Uterus (tissue), 4 donors: Measurements from ENCODE around the gene PIP5KL1. TPM values are rescaled to one million over a fixed set of nuclear protein-coding genes. Genes with fewer than 3 reads are reported as not detected.

Experiments
- DNase-seq, 2 donors: peaks; one replicate each; pipeline ENCODE4 v3.0.0-alpha.2; 2019 to 2020
- H3K27ac ChIP-seq, 2 donors: fragments of 200-600 bp; sonication (generic); 1 replicate in 1 of 2; 2 replicates in 1 of 2; pipeline ENCODE4 v1.5.1; 2016 to 2018
- H3K27me3 ChIP-seq, 2 donors: fragments of 200-600 bp; sonication (generic); one replicate each; pipeline ENCODE4 v1.5.1; 2018 to 2019; ENCODE audit warnings: control low read depth in 1 of 2
- H3K36me3 ChIP-seq, 2 donors: fragments of 200-600 bp; sonication (generic); one replicate each; pipeline ENCODE4 v1.5.1; 2019; ENCODE audit warnings: control low read depth in 1 of 2
- H3K4me1 ChIP-seq, 2 donors: fragments of 200-600 bp; sonication (generic); one replicate each; pipeline ENCODE4 v1.5.1; 2018 to 2019; ENCODE audit warnings: control low read depth in 1 of 2
- H3K4me3 ChIP-seq, 2 donors: fragments of 200-600 bp; sonication (generic); 1 replicate in 1 of 2; 2 replicates in 1 of 2; pipeline ENCODE4 v1.5.1; 2018 to 2019; ENCODE audit warnings: mild to moderate bottlenecking in 1 of 2
- H3K9me3 ChIP-seq, 2 donors: fragments of 200-600 bp; sonication (generic); one replicate each; pipeline ENCODE4 v1.5.1; 2019; ENCODE audit warnings: control low read depth in 1 of 2
- CTCF ChIP-seq, 4 experiments: fragments of 200-600 bp in 2 of 4; fragments of 450-650 bp in 2 of 4; sonication (generic) in 2 of 4; IDR thresholded peaks; one replicate each; pipeline ENCODE4 v1.5.1; 2016 to 2019; ENCODE audit warnings: antibody characterized with exemption in 4 of 4, mild to moderate bottlenecking in 2 of 4, moderate library complexity in 1 of 4
- POLR2A ChIP-seq, 2 donors: fragments of 450-650 bp; IDR thresholded peaks; one replicate each; pipeline ENCODE4 v1.6.1; 2016; ENCODE audit warnings: antibody characterized with exemption in 2 of 2, mild to moderate bottlenecking in 1 of 2, moderate library complexity in 1 of 2
- intact Hi-C: fragments of 100-400 bp; cut with DNase I; formaldehyde crosslinking; loops from one replicate; pipeline ENCODE4 v1.15.1; 2023; ENCODE audit warnings: low total_unique reads
- total RNA-seq, 4 donors: library from RNA; depleted of rRNA in 3 of 4; stranded (reverse); fragments of >200 nt in 3 of 4; gene quantifications; one replicate each; pipeline versions ENCODE4 v1.1.0 to v1.2.4, GENCODE V29; 2014 to 2023
- donor health status: DM: yes; HTN: yes; CAD: no.

The PIP5KL1 gene
- total RNA-seq, 4 donors from 2014 or later: 2.9 to 11.3 (median 3.2) TPM; not detected in 1

GRCh38 chr9:127928676-127929624, 1.6 kb downstream of the PIP5KL1 start:
- TF ChIP-seq POLR2A (IDR thresholded peaks at IDR 0.05) (no peak), CTCF (IDR thresholded peaks at IDR 0.05) (no peak)
- Histone ChIP-seq H3K4me1 (peaks cover 0 to 10% of the 10 kb centered on the region in 2 donors), H3K27me3 (peaks cover 12 to 14% of the 10 kb centered on the region in 2 donors), H3K27ac (no peak overlapping the region), H3K36me3 (no peaks in the 10 kb centered on the region), H3K9me3 (no peaks in the 10 kb centered on the region), H3K4me3 (no peak overlapping the region)
- intact Hi-C loops: loop anchor here (10.0 kb wide), 1 partner anchor 424 kb away; no protein-coding TSS in a partner anchor
- DNase-seq: no peak

GRCh38 chr9:127927988-127928675, 2.4 kb downstream of the PIP5KL1 start:
- no peak for TF ChIP-seq POLR2A (IDR thresholded peaks at IDR 0.05)
- no peak for TF ChIP-seq CTCF (IDR thresholded peaks at IDR 0.05)
- no peak for DNase-seq
- no peaks in the 10 kb centered on the region for H3K9me3 ChIP-seq
- peaks cover 0 to 10% of the 10 kb centered on the region in 2 donors for H3K4me1 ChIP-seq
- no peaks in the 10 kb centered on the region for H3K36me3 ChIP-seq
- no peak overlapping the region for H3K27ac ChIP-seq
- intact Hi-C loops: loop anchor here (10.0 kb wide), 1 partner anchor 423 kb away; no protein-coding TSS in a partner anchor
- no peak overlapping the region for H3K4me3 ChIP-seq
- peaks cover 12 to 14% of the 10 kb centered on the region in 2 donors for H3K27me3 ChIP-seq

- Histone ChIP-seq H3K27ac (no peak overlapping the region), H3K9me3 (no peaks in the 10 kb centered on the region), H3K4me1 (peaks cover 0 to 10% of the 10 kb centered on the region in 2 donors), H3K36me3 (no peaks in the 10 kb centered on the region), H3K4me3 (no peak overlapping the region), H3K27me3 (peaks cover 12 to 14% of the 10 kb centered on the region in 2 donors)
- no peak for DNase-seq
- TF ChIP-seq POLR2A (IDR thresholded peaks at IDR 0.05): no peak
- intact Hi-C loops: loop anchor here (10.0 kb wide), 1 partner anchor 423 kb away; no protein-coding TSS in a partner anchor
Measured at GRCh38 chr9:127927201-127927987, 3.2 kb downstream of the PIP5KL1 start.

- no peak for DNase-seq
- no peak overlapping the region for H3K4me3 ChIP-seq
- peaks cover 0 to 12% of the 10 kb centered on the region in 2 donors for H3K4me1 ChIP-seq
- peaks cover 12 to 14% of the 10 kb centered on the region in 2 donors for H3K27me3 ChIP-seq
- TF ChIP-seq CTCF (IDR thresholded peaks at IDR 0.05) (no peak), POLR2A (IDR thresholded peaks at IDR 0.05) (no peak)
- H3K9me3 ChIP-seq: no peaks in the 10 kb centered on the region
- no peaks in the 10 kb centered on the region for H3K36me3 ChIP-seq
- no peak overlapping the region for H3K27ac ChIP-seq
- intact Hi-C loops: loop anchor here (10.0 kb wide), 1 partner anchor 422 kb away; no protein-coding TSS in a partner anchor
Measured at GRCh38 chr9:127926906-127927200, 3.7 kb downstream of the PIP5KL1 start.
